Caco-2 (cell line): ENCODE results near the gene KMT2D. TPM values are rescaled to one million over a fixed set of nuclear protein-coding genes. Genes with fewer than 3 reads are reported as not detected.

Source experiments
- BruUV-seq: library from RNA; stranded (reverse); fragments of 400-500 nt; replicated peaks from 2 replicates; lab custom pipeline; 2021; lab: Mats Ljungman, UMichigan
- CTCF ChIA-PET: fragments of 300-600 bp; sonication (Branson Sonifier 250); formaldehyde crosslinking; loops from one replicate; lab custom pipeline; 2022; ENCODE audit warnings: antibody characterized with exemption; lab: Charles Lee
- POLR2A ChIA-PET: fragments of 300-600 bp; sonication (Branson Sonifier 250); formaldehyde crosslinking; loops from one replicate; lab custom pipeline; 2022; ENCODE audit warnings: antibody characterized with exemption; lab: Charles Lee
- DNase-seq, 2 experiments: peaks; one replicate each; pipeline versions ENCODE4 v3.0.0 to v3.0.0-alpha.2; 2020 to 2022
- H3K27me3 ChIP-seq: replicated peaks from 2 replicates; pipeline ENCODE4 v1.6.0; 2011; ENCODE audit warnings: low read length; ENCODE audit not compliant: control insufficient read depth, insufficient read depth
- H3K36me3 ChIP-seq: 2 replicates; pipeline ENCODE4 v1.5.1; 2011; ENCODE audit warnings: low read length; ENCODE audit not compliant: control insufficient read depth, insufficient read depth
- H3K4me1 ChIP-seq: fragments of 250-450 bp; sonication (Bioruptor Pico); 2 replicates; pipeline ENCODE4 v1.5.1; 2020; ENCODE audit warnings: mild to moderate bottlenecking
- H3K4me3 ChIP-seq: 2 replicates; pipeline ENCODE4 v1.5.1; 2011; ENCODE audit warnings: low read depth, mild to moderate bottlenecking, control low read depth, low read length
- H3K9me3 ChIP-seq: fragments of 250-450 bp; sonication (Bioruptor Pico); 2 replicates; pipeline ENCODE4 v1.5.1; 2020; ENCODE audit warnings: mild to moderate bottlenecking, moderate library complexity
- H3K27ac Mint-ChIP-seq: one replicate; pipeline ENCODE4 v1.8.0; 2022; ENCODE audit warnings: mixed read lengths; ENCODE audit not compliant: unreplicated experiment
- H3K27me3 Mint-ChIP-seq: one replicate; pipeline ENCODE4 v1.8.0; 2022; ENCODE audit warnings: mixed read lengths; ENCODE audit not compliant: insufficient read depth, unreplicated experiment
- H3K36me3 Mint-ChIP-seq: one replicate; pipeline ENCODE4 v1.8.0; 2022; ENCODE audit warnings: mild to moderate bottlenecking, mixed read lengths; ENCODE audit not compliant: insufficient read depth, unreplicated experiment
- H3K4me1 Mint-ChIP-seq: one replicate; pipeline ENCODE4 v1.8.0; 2022; ENCODE audit warnings: low read depth, mixed read lengths; ENCODE audit not compliant: unreplicated experiment
- H3K4me3 Mint-ChIP-seq: one replicate; pipeline ENCODE4 v1.8.0; 2022; ENCODE audit warnings: mild to moderate bottlenecking, moderate library complexity, mixed read lengths; ENCODE audit not compliant: unreplicated experiment
- H3K9me3 Mint-ChIP-seq: one replicate; pipeline ENCODE4 v1.8.0; 2022; ENCODE audit warnings: mixed read lengths; ENCODE audit not compliant: unreplicated experiment
- intact Hi-C: fragments of 100-400 bp; cut with micrococcal nuclease; formaldehyde crosslinking; loops from one replicate; pipeline ENCODE4 v1.10.0; 2022; ENCODE audit not compliant: unreplicated experiment
- total RNA-seq: library from RNA; stranded (reverse); gene quantifications from 2 replicates; pipeline ENCODE4 v1.2.3, GENCODE V29; 2022
- TF ChIP-seq, protein P1 (sequence below), 2 experiments: fragments of 200-600 bp in 1 of 2; IDR thresholded peaks; 1 replicate in 1 of 2; 2 replicates in 1 of 2; pipeline versions ENCODE4 v1.5.1 to v1.8.0; 2011 to 2022; ENCODE audit warnings: antibody characterized with exemption in 1 of 2, control low read depth in 1 of 2, inconsistent platforms in 1 of 2, low read depth in 1 of 2, low read length in 1 of 2, mild to moderate bottlenecking in 1 of 2, moderate library complexity in 1 of 2; ENCODE audit not compliant: insufficient read depth in 1 of 2, severe bottlenecking in 1 of 2, unreplicated experiment in 1 of 2

KMT2D gene
- total RNA-seq, 1 experiment from 2014 or later: 139 TPM

DNA sequence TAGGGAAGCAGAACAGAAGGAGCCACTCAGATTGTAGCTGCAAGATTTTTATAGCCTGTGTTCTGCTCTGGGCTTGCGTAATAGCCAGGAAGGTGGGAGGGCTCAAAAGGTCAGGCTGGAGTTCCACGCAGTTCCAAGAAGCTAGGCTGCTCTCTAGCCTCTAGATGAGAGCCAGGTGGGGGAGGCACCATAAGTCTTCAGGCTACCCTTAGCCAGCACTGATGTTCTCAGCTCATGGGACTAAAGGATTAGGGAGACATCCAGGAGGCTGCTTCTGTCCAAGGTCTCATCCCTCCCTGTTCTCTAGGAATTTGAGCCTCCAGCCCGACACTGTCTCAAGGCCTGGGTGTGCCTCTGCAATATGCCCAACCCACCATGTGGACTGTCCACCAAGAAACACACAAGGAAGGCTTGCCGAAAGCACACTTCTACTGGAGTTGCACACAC, 48.4 kb upstream of the KMT2D start:
- POLR2A ChIA-PET: interaction anchor here (0.6 to 1.0 kb wide), 3 partner anchors 22 to 311 kb away, joined by 5 to 6 read pairs (median 5); partner anchors contain the start of gene TUBA1B
- TF ChIP-seq, protein P1, sequence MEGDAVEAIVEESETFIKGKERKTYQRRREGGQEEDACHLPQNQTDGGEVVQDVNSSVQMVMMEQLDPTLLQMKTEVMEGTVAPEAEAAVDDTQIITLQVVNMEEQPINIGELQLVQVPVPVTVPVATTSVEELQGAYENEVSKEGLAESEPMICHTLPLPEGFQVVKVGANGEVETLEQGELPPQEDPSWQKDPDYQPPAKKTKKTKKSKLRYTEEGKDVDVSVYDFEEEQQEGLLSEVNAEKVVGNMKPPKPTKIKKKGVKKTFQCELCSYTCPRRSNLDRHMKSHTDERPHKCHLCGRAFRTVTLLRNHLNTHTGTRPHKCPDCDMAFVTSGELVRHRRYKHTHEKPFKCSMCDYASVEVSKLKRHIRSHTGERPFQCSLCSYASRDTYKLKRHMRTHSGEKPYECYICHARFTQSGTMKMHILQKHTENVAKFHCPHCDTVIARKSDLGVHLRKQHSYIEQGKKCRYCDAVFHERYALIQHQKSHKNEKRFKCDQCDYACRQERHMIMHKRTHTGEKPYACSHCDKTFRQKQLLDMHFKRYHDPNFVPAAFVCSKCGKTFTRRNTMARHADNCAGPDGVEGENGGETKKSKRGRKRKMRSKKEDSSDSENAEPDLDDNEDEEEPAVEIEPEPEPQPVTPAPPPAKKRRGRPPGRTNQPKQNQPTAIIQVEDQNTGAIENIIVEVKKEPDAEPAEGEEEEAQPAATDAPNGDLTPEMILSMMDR (IDR thresholded peaks at IDR 0.05; ENCODE audit: insufficient read depth in 1 of 2, low read depth in 1 of 2, low read length in 1 of 2, severe bottlenecking in 1 of 2, unreplicated experiment in 1 of 2): no peak

DNA sequence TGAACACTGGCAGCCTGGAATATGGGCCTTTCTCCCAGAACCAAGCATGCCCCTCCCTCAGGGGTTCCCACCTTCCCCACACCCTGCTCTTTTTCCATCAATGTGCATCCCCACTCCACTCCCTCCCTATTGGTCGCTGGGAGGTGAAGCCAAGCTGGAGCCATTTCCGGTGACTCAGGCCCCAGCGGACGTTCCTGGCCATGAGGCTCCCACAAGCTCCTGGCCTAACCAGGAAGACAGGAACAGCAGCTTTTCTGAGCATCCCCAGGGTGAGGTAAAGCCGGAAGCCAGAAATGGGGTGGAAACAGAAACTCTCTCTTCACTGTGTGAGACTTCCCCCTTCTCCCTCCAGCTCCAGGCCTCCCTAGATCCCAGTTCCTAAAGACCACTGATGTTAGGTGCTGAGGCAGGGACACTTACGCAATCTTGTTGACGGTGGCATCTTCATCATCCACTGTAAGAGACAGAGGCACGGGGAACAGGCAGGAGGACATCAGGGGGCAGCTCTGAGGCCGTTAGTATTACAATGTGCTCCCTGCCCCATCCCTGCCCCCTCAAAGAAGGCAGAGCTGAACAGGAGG, 45.0 kb upstream of the KMT2D start:
- ChIA-PET CTCF (interaction anchor here (0.5 to 2.9 kb wide), 5 partner anchors 9 to 466 kb away, joined by 3 to 7 read pairs (median 3); no protein-coding TSS in a partner anchor), POLR2A (no interaction called here)
- Histone ChIP-seq H3K4me3 (no peak overlapping the region), H3K36me3 (0 out of 2 replicates have a peak, but pooled peaks cover 2% of the 10 kb centered on the region), H3K27me3 (no peaks in the 10 kb centered on the region), H3K9me3 (no peaks in the 10 kb centered on the region), H3K4me1 (peaks cover 14% of the 10 kb centered on the region)
- no peak overlapping the region for H3K27ac Mint-ChIP-seq
- no peak overlapping the region for H3K4me3 Mint-ChIP-seq
- BruUV-seq: no TSS peak
- no peaks in the 10 kb centered on the region for H3K27me3 Mint-ChIP-seq
- TF ChIP-seq, protein P1 (IDR thresholded peaks at IDR 0.05; ENCODE audit: insufficient read depth in 1 of 2, low read depth in 1 of 2, low read length in 1 of 2, severe bottlenecking in 1 of 2, unreplicated experiment in 1 of 2): no peak
- H3K36me3 Mint-ChIP-seq: peaks cover 11% of the 10 kb centered on the region
- H3K9me3 Mint-ChIP-seq: no peaks in the 10 kb centered on the region
- no peak for DNase-seq
- peaks cover 18% of the 10 kb centered on the region for H3K4me1 Mint-ChIP-seq
- intact Hi-C loops: no loop called here

More for the DNA sequence above, 48.4 kb upstream of the KMT2D start:
- Histone ChIP-seq H3K4me3 (peak overlapping the region; percentile 77), H3K27me3 (no peaks in the 10 kb centered on the region), H3K36me3 (no peaks in the 10 kb centered on the region), H3K4me1 (peaks cover 14% of the 10 kb centered on the region), H3K9me3 (0 out of 2 replicates have a peak, but pooled peaks cover 6% of the 10 kb centered on the region)
- Mint-ChIP-seq H3K27ac (peak overlapping the region; percentile 89), H3K27me3 (no peaks in the 10 kb centered on the region), H3K36me3 (peaks cover 8% of the 10 kb centered on the region), H3K9me3 (no peaks in the 10 kb centered on the region), H3K4me3 (peak overlapping the region; percentile 97), H3K4me1 (peaks cover 18% of the 10 kb centered on the region)
- no TSS peak for BruUV-seq
- DNase-seq: peak; percentile 59 to 70
- CTCF ChIA-PET: interaction anchor here (0.5 to 4.4 kb wide), 10 partner anchors 9 to 256 kb away, joined by 3 to 47 read pairs (median 5); partner anchors contain the start of genes DHH and TUBA1B
- intact Hi-C loops: loop anchor here (2.0 kb wide), 1 partner anchor 38 kb away; no protein-coding TSS in a partner anchor

DNA sequence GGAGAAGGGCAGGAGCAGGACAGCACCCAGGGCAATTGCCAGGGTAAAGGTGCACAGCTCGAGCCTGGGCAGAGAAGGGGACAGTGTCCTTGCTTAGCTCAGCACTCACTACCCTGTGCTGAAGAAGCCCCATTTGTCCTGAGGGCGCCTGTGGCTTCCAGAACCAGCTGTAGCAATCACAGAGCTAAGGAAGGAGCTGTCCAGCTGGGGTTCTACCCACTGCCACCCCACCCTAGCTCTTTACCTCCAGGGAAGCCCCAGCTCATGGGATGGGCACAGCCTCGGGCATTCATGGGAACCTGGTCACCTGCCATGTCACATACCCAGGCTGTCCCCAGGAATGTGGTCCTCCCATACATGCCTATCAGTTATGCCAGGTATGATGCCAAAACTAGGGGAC, 44.2 kb upstream of the KMT2D start:
- H3K9me3 Mint-ChIP-seq: no peaks in the 10 kb centered on the region
- CTCF ChIA-PET: interaction anchor here (0.5 to 2.9 kb wide), 5 partner anchors 9 to 467 kb away, joined by 3 to 7 read pairs (median 3); no protein-coding TSS in a partner anchor
- H3K9me3 ChIP-seq: no peaks in the 10 kb centered on the region
- 0 out of 2 replicates have a peak, but pooled peaks cover 2% of the 10 kb centered on the region for H3K36me3 ChIP-seq
- no peak overlapping the region for H3K4me3 ChIP-seq
- H3K27me3 Mint-ChIP-seq: no peaks in the 10 kb centered on the region
- peaks cover 14% of the 10 kb centered on the region for H3K4me1 ChIP-seq
- intact Hi-C loops: no loop called here
- no TSS peak for BruUV-seq
- no peaks in the 10 kb centered on the region for H3K27me3 ChIP-seq
- TF ChIP-seq, protein P1 (IDR thresholded peaks at IDR 0.05; ENCODE audit: insufficient read depth in 1 of 2, low read depth in 1 of 2, low read length in 1 of 2, severe bottlenecking in 1 of 2, unreplicated experiment in 1 of 2): no peak
- H3K4me3 Mint-ChIP-seq: no peak overlapping the region
- peaks cover 15% of the 10 kb centered on the region for H3K4me1 Mint-ChIP-seq
- peaks cover 16% of the 10 kb centered on the region for H3K36me3 Mint-ChIP-seq
- POLR2A ChIA-PET: no interaction called here
- DNase-seq: no peak
- H3K27ac Mint-ChIP-seq: no peak overlapping the region
